GM12873 (cell line): Measurements from ENCODE around the gene TSPAN16.

Source experiments
- TF ChIP-seq, protein P1 (sequence below): IDR thresholded peaks from 2 replicates; pipeline ENCODE4 v1.5.1; 2012; ENCODE audit warnings: low read depth, mild to moderate bottlenecking, moderate library complexity, low read length, control low read depth; ENCODE audit not compliant: insufficient read depth; ENCODE audit errors: missing control alignments

Gene TSPAN16

DNA sequence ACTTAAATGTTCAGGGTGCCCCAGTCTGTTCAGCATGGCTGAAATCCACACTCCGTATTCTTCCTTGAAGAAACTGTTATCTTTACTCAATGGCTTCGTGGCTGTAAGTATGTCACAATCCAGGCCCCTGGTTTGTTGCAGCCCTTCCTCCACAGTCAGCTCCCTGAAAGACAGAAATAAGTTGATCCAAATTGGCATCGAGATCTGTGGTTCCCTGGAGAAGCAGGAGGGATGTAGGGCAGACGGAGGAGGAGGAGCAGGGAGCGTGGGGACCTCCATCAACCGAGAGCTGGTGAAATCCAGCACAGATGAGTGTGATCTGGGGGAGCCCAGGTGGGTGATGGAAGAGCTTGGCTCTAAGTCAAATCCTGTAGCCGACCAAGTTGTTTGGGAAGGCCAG lies 304 bp downstream of the TSPAN16 start:
- TF ChIP-seq, protein P1, sequence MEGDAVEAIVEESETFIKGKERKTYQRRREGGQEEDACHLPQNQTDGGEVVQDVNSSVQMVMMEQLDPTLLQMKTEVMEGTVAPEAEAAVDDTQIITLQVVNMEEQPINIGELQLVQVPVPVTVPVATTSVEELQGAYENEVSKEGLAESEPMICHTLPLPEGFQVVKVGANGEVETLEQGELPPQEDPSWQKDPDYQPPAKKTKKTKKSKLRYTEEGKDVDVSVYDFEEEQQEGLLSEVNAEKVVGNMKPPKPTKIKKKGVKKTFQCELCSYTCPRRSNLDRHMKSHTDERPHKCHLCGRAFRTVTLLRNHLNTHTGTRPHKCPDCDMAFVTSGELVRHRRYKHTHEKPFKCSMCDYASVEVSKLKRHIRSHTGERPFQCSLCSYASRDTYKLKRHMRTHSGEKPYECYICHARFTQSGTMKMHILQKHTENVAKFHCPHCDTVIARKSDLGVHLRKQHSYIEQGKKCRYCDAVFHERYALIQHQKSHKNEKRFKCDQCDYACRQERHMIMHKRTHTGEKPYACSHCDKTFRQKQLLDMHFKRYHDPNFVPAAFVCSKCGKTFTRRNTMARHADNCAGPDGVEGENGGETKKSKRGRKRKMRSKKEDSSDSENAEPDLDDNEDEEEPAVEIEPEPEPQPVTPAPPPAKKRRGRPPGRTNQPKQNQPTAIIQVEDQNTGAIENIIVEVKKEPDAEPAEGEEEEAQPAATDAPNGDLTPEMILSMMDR = no peak

DNA sequence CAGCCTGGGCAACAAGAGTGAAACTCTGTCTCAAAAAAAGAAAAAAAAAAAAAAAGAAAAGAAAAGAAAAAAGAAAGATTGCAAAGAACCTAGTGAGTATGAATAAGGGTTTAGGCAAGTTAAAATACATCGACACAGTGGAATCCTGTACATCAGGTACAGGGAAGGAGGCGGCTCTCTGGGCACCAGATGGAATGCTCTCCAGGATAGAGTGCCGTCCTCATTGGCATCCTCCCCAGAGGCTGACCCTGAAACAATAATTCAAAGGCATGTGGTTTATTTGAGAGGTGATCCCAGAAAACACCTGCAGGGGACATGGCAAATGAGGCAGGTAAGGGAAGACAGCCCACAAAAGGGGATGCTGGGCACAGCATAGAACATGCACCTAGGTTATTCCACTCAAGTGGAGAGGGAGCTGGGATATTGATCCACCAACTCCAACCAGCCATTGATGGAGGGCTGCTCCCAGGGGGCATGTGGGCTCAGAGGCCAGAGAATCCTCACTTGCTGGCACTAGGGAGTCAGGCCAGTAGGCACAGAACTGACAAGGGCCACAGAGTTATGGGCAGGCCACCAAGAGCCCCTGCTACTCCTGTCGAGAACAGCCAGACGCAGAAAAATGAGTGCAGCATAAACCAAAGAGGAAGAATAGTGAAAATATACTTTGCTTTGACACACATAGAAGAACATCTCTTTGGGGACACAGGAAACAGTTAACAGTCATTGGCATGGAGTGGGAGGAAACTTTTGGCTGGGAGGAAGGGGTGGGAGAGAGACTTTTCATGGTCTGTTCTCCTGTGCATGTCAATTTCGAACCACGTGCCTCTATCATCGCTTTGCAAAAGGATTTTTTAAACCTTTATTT lies 4.2 kb downstream of the TSPAN16 start:
- TF ChIP-seq, protein P1 = no peak

DNA sequence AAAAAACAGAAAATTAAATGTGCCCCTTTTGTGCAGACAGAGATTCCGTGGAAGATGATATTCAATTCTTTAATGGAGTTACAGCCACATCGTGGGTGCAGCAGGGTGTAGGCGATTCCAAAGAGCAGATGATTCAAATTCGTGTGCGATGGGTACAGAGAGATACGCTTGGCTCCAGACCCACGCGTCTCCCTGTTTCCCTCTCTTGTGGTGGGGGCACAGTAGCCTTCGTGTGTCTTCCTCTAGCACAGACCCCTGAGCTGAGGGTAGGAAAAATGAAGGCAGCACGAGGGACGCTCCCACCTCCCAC lies 4.8 kb downstream of the TSPAN16 start:
- TF ChIP-seq, protein P1 = no peak

DNA sequence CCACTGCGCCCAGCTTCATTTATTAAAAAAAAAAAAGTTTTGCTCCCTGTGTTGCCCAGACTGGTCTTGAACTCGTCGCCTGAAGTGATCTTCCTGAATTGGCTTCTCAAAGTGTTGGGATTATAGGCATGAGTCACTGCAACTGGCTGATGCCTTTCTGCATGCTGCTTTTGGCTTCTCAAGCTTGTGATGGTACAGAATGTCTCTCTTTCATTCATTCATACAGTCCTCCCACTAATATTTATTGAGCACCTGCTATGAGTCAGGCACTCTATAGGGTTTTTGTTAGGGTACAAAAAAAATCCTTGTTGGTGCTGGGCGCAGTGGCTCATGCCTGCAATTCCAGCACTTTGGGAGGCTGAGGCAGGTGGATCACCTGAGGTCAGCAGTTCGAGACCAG lies 9.0 kb downstream of the TSPAN16 start:
- TF ChIP-seq, protein P1 = no peak

DNA sequence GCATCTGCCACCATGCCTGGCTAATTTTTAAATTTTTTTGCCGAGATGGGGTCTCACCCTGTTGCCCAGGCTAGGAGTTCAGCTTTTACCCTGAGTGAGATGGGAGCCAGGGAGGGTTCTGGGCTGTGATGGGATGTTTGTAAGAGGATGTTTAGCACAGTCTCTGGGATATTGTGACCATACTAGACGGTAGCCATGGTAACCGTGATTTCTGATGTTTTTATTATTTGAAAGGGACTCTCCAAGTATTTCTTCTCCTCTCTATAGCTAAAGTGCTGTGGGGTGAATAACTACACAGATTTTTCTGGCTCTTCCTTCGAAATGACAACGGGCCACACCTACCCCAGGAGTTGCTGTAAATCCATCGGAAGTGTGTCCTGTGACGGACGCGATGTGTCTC lies 10.4 kb downstream of the TSPAN16 start:
- TF ChIP-seq, protein P1 = no peak

DNA sequence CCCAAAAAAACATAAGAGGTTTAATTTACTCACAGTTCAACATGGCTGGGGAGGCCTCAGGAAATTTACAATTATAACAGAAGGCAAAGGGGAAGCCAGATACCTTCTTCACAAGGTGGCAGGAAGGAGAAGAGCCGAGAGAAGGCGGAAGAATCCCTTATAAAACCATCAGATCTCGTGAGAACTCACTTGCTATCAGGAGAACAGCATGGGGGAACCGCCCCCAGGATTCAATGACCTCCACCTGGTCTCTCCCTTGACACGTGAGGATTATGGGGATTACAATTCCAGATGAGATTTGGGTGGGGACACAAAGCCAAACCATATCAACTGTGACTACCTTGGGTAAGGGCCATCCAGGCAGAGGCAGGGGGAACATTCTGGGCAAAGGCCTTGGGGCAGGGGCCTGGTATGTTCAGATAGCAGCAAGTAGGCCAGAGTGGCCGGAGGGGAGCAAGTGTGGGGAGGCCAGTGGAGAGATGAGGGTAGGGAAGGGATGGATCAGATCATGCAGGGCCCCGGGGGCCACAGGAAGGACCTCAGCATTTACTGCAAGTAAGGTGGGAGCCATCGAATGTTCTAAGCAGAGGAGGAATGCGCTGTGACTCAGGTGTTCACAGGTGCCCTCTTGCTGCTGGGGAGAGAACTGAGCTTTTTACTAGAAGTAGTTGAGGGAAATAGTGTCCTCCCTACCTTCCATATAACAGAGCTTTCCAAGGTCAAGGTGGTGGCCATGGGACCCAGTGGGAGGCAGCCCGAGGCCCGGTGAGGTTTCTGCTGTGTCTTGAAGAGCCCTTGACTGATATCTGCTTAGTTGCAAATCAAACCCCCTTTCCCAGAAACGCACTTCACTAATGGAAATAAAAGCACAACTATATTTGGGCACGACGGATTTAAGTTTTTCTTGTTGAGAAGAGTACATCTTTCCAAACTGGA lies 25.5 kb downstream of the TSPAN16 start:
- TF ChIP-seq, protein P1 = peak; percentile 45
